Left ventricle myocardium inferior (tissue), 1 donor: ENCODE data around the gene WDR62. TPM values are rescaled to one million over a fixed set of nuclear protein-coding genes. Genes with fewer than 3 reads are reported as not detected.

Experiments used
- DNase-seq: peaks from one replicate; pipeline ENCODE4 v3.0.0-alpha.2; 2020
- H3K27ac ChIP-seq: fragments of 200-600 bp; replicated peaks from 2 replicates; pipeline ENCODE4 v1.8.0; 2021
- H3K27me3 ChIP-seq: fragments of 200-600 bp; 2 replicates; pipeline ENCODE4 v1.8.0; 2021; ENCODE audit warnings: low read depth
- H3K36me3 ChIP-seq: fragments of 200-600 bp; 2 replicates; pipeline ENCODE4 v1.8.0; 2021
- H3K4me1 ChIP-seq: fragments of 200-600 bp; 2 replicates; pipeline ENCODE4 v1.8.0; 2021
- H3K4me3 ChIP-seq: fragments of 200-600 bp; 2 replicates; pipeline ENCODE4 v1.8.0; 2021; ENCODE audit warnings: mild to moderate bottlenecking, moderate library complexity
- H3K9me3 ChIP-seq: fragments of 200-600 bp; replicated peaks from 2 replicates; pipeline ENCODE4 v1.8.0; 2021
- intact Hi-C: fragments of 100-400 bp; cut with micrococcal nuclease; formaldehyde crosslinking; loops from one replicate; pipeline ENCODE4 v1.11.0; 2022
- total RNA-seq: library from RNA; stranded (reverse); fragmentation: NEBNext Ultra II Directional; extraction: Animal tissue kit (Norgen Biotek cat#: 25700); gene quantifications from one replicate; pipeline ENCODE4 v1.2.1, GENCODE V29; 2021
- TF ChIP-seq, protein P1 (sequence below): fragments of 200-600 bp; IDR thresholded peaks from 2 replicates; pipeline ENCODE4 v1.8.0; 2021; ENCODE audit warnings: antibody characterized with exemption, mild to moderate bottlenecking, borderline replicate concordance
- donor health status: DM: no; HTN: yes; CAD: no; lungs with severe emphysema.

WDR62 gene
- total RNA-seq, 1 donor from 2014 or later, result 17.7 TPM

DNA sequence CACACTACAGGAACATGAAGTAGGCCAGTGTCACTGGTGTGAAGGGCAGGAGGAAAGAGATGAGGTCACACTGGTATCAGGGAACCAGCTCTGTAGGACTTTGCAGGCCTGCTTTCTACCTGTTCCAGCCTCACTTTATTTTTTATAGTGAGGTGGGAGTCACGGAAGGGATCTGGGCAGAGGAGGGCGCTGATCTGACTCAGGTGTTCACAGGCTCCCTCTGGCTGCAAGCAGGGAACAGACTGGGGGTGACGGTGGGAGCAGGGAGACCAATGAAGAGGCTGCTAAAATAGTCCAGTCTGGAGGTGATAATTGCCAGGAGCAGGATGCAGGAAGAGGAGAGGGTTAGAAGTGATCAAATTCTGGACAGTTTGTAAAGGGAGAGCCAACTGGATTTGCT is 3.5 kb upstream of the WDR62 start:
- intact Hi-C loops, result no loop called here
- Histone ChIP-seq H3K4me1 (peaks cover 21% of the 10 kb centered on the region), H3K27ac (no peak overlapping the region)

DNA sequence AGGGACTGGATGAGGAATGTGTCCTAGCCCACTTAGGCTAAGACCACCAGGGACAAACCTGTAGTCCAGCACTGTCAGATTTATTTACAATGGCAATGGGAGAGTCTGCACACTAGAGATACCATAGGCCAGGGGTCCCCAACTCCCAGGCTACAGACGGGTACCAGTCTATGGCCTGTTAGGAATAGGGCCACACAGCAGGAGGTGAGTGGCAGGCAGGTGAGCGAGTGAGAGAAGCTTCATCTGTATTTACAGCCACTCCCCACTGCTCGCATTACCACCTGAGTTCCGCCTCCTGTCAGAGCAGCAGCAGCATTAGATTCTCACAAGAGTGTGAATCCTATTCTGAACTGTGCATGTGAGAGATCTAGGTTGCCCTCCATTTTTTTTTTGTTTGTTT is 3.1 kb upstream of the WDR62 start:
- no peaks in the 10 kb centered on the region for H3K9me3 ChIP-seq
- H3K27me3 ChIP-seq, result no peaks in the 10 kb centered on the region
- no peaks in the 10 kb centered on the region for H3K36me3 ChIP-seq
- no peak for DNase-seq
- intact Hi-C loops, result no loop called here
- H3K4me1 ChIP-seq, result peaks cover 21% of the 10 kb centered on the region
- no peak overlapping the region for H3K27ac ChIP-seq
- TF ChIP-seq, protein P1, sequence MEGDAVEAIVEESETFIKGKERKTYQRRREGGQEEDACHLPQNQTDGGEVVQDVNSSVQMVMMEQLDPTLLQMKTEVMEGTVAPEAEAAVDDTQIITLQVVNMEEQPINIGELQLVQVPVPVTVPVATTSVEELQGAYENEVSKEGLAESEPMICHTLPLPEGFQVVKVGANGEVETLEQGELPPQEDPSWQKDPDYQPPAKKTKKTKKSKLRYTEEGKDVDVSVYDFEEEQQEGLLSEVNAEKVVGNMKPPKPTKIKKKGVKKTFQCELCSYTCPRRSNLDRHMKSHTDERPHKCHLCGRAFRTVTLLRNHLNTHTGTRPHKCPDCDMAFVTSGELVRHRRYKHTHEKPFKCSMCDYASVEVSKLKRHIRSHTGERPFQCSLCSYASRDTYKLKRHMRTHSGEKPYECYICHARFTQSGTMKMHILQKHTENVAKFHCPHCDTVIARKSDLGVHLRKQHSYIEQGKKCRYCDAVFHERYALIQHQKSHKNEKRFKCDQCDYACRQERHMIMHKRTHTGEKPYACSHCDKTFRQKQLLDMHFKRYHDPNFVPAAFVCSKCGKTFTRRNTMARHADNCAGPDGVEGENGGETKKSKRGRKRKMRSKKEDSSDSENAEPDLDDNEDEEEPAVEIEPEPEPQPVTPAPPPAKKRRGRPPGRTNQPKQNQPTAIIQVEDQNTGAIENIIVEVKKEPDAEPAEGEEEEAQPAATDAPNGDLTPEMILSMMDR, result no peak
- no peak overlapping the region for H3K4me3 ChIP-seq

More for the DNA sequence above, 3.5 kb upstream of the WDR62 start:
- H3K27me3 ChIP-seq, result no peaks in the 10 kb centered on the region
- H3K9me3 ChIP-seq, result no peaks in the 10 kb centered on the region
- H3K4me3 ChIP-seq, result no peak overlapping the region
- no peaks in the 10 kb centered on the region for H3K36me3 ChIP-seq
- TF ChIP-seq, protein P1, result peak; percentile 40
- DNase-seq, result no peak

DNA sequence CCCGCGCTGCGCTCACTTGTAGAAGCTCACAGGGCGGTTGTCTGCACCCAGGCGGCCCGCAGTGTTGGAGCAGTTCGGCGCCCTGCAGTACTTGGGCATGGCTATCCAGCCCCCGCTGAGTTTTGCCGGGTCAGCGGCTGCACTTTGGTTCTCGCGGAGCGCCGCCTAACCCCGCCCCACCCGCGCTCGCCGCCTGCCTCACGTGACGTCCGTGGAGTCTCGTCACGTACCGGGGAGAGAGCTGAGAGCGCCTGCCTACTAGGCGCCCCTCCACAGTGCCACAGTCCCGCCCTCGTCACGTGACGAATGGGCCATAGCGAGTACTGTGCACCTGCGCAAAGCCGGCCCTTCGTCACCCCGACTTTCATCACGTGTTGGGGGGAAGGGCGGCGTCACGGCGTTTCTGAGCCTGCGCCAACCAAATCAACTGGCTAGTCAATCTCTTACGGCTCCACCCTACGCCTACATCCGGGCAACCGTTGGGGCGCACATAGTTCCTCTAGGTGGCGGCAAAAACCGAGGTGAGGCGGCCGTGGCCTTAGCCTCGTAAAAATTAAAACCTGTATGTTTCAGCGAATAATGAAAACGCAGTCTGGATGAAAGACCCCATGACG is 471 bp upstream of the WDR62 start, which contains the start of gene THAP8:
Gene THAP8, minus strand, starts transcription at position 167 of the 614 bp plus-strand sequence. Its CDS starts 68 bp downstream, at position 99.
- H3K27me3 ChIP-seq, result no peaks in the 10 kb centered on the region
- intact Hi-C loops, result no loop called here

DNA sequence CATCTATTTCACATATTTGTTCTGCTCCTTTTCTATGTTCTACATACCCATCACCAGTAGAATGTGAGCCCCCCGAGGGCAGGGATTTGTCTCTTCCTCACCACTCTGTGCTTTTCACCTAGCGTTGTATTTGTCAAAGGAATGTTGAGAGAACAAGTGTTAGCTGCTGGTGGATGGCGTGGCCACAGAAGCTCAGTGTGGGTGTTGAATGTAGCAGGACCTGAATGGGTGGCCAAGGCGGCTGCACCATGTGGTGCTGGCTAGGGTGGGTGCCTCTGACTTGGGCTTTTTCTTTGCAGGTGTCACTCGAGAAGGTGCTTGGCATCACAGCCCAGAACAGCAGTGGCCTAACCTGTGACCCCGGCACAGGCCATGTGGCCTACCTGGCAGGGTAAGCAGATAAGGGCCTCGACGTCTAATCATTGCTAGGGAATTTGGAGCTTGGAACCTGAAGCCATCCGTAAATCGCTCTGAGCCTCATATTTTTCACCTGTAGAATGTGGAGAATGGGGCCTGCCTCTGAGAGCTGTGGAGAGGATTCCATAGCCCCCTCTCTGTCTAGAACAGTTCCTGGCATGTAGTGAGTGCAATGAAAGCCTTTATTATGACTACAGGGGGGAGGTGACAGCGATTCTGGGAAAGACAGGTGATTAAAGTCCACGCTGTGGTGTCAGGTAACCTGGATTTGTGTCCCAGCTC is 3.9 kb downstream of the WDR62 start:
- H3K36me3 ChIP-seq, result no peaks in the 10 kb centered on the region
- no peak overlapping the region for H3K4me3 ChIP-seq
- H3K27ac ChIP-seq, result no peak overlapping the region
- no peak for DNase-seq
- no peaks in the 10 kb centered on the region for H3K9me3 ChIP-seq
- TF ChIP-seq, protein P1, result no peak
- H3K27me3 ChIP-seq, result no peaks in the 10 kb centered on the region
- intact Hi-C loops, result no loop called here
- H3K4me1 ChIP-seq, result peaks cover 14% of the 10 kb centered on the region

More for the DNA sequence above, 471 bp upstream of the WDR62 start, which contains the start of gene THAP8:
- DNase-seq, result peak; percentile 100
- Histone ChIP-seq H3K4me3 (peak within 1 kb of the TSS; percentile 79), H3K27ac (peak within 1 kb of the TSS; percentile 98), H3K4me1 (peaks cover 21% of the 10 kb centered on the region), H3K9me3 (no peaks in the 10 kb centered on the region), H3K36me3 (no peaks in the 10 kb centered on the region)
- TF ChIP-seq, protein P1, result peak; percentile 62

DNA sequence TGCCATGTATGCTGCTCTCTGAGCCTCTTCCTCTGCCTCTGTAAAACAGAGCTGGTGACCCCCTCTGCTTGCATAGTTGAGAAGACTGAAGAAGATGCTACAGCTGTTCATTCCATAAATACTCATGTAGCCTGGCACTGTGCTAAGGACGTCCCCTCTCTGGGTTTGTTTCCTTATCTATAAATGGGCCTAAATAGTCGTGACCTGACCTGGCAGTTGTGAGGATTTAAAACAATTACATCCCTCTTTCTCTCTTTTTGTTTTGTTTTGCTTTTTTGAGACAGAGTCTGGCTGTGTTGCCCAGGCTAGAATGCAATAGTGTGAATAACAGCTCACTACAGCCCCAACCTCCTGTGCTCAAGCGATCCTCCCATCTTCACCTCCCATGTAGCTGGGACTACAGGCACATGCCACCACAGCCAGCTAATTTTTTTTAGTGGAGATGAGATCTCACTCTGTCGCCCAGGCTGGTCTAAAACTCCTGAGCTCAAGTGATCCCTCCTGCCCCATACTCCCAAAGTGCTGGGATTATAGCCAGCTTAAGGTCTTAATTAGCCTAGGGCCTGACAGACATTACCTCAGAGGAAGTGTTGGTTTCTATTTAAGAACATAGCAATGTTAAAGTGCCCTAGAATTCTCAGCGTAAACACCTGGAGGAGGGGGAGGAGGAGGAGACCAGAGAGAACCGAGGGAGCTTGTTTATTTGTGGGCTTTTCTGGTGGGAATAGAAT is 4.6 kb downstream of the WDR62 start:
- TF ChIP-seq, protein P1, result no peak

More for the DNA sequence above, 4.6 kb downstream of the WDR62 start:
- no peak overlapping the region for H3K27ac ChIP-seq
- no peak for DNase-seq
- H3K4me3 ChIP-seq, result no peak overlapping the region
- H3K36me3 ChIP-seq, result no peaks in the 10 kb centered on the region
- no peaks in the 10 kb centered on the region for H3K9me3 ChIP-seq
- no peaks in the 10 kb centered on the region for H3K27me3 ChIP-seq
- peaks cover 10% of the 10 kb centered on the region for H3K4me1 ChIP-seq
- intact Hi-C loops, result no loop called here
